Measurements from ENCODE around the gene GAB2.

The GAB2 gene

DNA sequence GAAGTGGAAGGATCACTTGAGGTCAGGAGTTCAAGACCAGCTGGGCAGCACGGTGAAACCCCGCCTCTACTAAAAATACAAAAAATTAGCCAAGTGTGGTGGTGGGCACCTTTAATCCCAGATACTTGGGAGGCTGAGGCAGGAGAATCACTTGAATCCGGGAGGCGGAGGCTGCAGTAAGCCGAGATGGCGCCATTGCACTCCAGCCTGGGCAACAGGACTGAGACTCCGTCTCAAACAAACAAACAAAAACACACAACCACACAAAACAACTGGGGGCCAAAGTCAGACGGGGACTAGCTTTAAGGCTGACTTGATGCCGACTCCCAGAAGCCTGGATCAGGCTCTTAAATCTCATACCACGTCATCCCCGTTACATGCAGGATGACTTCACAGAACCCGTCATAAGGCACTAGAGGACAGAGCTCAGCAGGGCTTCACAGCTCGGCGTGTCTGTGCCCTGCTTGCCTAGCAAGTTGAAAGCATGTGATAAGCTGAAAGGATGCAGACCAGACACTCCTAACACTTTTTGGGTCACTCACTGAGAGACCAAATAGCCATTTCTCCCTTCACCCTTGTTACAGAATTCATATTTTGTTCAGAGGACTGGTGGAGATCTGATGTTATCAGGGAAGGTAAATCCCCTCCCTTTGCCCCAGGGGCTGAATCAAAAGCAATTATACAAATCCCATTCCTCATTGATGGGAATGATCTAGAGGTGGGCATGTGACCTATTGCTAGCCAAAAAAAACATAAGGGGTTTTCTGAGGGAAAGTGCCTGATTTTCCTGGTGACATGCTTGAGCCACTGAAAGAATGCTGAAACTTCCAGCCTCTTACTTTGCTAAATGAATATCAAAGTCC lies 65.4 kb downstream of the GAB2 start:
- Histone ChIP-seq H3K36me3 (ENCODE audit: insufficient read depth, low read length) (no peaks in the 10 kb centered on the region), H3K4me3 (ENCODE audit: low read depth, low read length, poor library complexity, severe bottlenecking) (no peak overlapping the region), H3K4me2 (ENCODE audit: low read length) (no peak overlapping the region), H3K27ac (ENCODE audit: low read depth, low read length, poor library complexity, severe bottlenecking) (no peak overlapping the region), H3K4me1 (ENCODE audit: insufficient read depth, low read length, severe bottlenecking) (peaks cover 6% of the 10 kb centered on the region), H3K27me3 (ENCODE audit: insufficient read depth, low read length) (no peaks in the 10 kb centered on the region), H3K9me2 (ENCODE audit: low read depth, low read length) (no peaks in the 10 kb centered on the region), H3K9ac (ENCODE audit: low read length) (no peak overlapping the region), H3F3A (ENCODE audit: insufficient read depth, low read length) (no peaks in the 10 kb centered on the region), H4K20me1 (ENCODE audit: insufficient read depth, low read length) (no peaks in the 10 kb centered on the region), H2AFZ (ENCODE audit: low read length) (no peak overlapping the region), H3K79me2 (ENCODE audit: insufficient read depth, low read length) (no peaks in the 10 kb centered on the region), H3K9me3 (ENCODE audit: low read length) (no peaks in the 10 kb centered on the region)
- TF ChIP-seq, protein P1, sequence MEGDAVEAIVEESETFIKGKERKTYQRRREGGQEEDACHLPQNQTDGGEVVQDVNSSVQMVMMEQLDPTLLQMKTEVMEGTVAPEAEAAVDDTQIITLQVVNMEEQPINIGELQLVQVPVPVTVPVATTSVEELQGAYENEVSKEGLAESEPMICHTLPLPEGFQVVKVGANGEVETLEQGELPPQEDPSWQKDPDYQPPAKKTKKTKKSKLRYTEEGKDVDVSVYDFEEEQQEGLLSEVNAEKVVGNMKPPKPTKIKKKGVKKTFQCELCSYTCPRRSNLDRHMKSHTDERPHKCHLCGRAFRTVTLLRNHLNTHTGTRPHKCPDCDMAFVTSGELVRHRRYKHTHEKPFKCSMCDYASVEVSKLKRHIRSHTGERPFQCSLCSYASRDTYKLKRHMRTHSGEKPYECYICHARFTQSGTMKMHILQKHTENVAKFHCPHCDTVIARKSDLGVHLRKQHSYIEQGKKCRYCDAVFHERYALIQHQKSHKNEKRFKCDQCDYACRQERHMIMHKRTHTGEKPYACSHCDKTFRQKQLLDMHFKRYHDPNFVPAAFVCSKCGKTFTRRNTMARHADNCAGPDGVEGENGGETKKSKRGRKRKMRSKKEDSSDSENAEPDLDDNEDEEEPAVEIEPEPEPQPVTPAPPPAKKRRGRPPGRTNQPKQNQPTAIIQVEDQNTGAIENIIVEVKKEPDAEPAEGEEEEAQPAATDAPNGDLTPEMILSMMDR (IDR thresholded peaks at IDR 0.05; ENCODE audit: low read length): no peak
- TF ChIP-seq EZH2 (IDR thresholded peaks at IDR 0.05; ENCODE audit: borderline replicate concordance, low read length): no peak

DNA sequence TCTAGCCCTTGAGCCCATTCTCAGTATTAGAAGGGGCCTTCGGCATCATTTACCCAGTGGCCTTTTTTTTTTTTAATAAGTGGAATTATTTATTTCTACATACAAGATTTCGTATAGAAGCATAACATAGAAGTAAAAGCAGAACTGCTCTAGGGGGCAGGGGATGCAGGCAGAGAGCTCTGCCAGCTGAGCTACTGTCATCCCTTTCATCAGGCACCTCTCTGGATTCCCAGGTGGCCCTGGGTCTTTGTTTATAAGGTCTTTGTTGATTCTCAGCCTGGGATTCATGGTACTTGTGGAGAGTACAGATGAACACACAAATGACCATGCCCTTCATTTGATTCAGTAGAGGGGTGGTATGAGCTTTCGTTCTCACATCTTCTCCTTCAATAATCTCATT lies 66.4 kb downstream of the GAB2 start:
- Histone ChIP-seq H3K27ac (ENCODE audit: low read depth, low read length, poor library complexity, severe bottlenecking) (no peak overlapping the region), H3K36me3 (ENCODE audit: insufficient read depth, low read length) (no peaks in the 10 kb centered on the region), H3K9ac (ENCODE audit: low read length) (no peak overlapping the region), H3K4me2 (ENCODE audit: low read length) (no peak overlapping the region), H4K20me1 (ENCODE audit: insufficient read depth, low read length) (no peaks in the 10 kb centered on the region), H3K27me3 (ENCODE audit: insufficient read depth, low read length) (no peaks in the 10 kb centered on the region), H3F3A (ENCODE audit: insufficient read depth, low read length) (no peaks in the 10 kb centered on the region), H3K9me2 (ENCODE audit: low read depth, low read length) (no peaks in the 10 kb centered on the region), H2AFZ (ENCODE audit: low read length) (no peak overlapping the region), H3K4me3 (ENCODE audit: low read depth, low read length, poor library complexity, severe bottlenecking) (no peak overlapping the region), H3K79me2 (ENCODE audit: insufficient read depth, low read length) (no peaks in the 10 kb centered on the region), H3K4me1 (ENCODE audit: insufficient read depth, low read length, severe bottlenecking) (peaks cover 6% of the 10 kb centered on the region), H3K9me3 (ENCODE audit: low read length) (no peaks in the 10 kb centered on the region)
- TF ChIP-seq EZH2 (IDR thresholded peaks at IDR 0.05; ENCODE audit: borderline replicate concordance, low read length): no peak
- TF ChIP-seq, protein P1 (IDR thresholded peaks at IDR 0.05; ENCODE audit: low read length): no peak

DNA sequence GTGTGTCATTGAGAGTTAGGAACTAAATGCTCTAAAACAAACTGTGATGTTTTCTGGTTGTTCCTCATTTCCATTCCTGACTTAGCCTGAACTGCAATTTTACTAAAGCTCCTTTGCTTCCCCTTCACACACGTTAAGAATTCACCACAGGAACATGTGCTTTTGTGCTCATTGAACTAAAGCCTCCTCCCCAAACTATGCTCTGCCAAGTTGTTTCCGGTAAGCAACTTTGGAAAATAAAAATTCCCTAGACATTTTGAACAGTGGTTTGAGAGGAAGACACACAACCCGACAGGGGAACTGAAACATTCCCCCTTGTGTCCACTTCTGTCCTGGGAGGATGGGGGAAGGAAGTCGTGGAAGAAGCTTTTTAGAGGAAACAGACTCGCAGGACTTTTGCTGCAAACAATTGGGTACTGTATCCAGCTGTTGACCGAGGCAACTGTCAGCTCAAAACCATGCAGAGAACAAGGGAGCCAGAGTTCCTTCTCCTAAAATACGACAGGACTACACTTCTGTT lies 66.9 kb downstream of the GAB2 start:
- no peak overlapping the region for H3K4me2 ChIP-seq (ENCODE audit: low read length)
- H3K27me3 ChIP-seq (ENCODE audit: insufficient read depth, low read length): no peaks in the 10 kb centered on the region
- no peak overlapping the region for H2AFZ ChIP-seq (ENCODE audit: low read length)
- no peaks in the 10 kb centered on the region for H3K9me3 ChIP-seq (ENCODE audit: low read length)
- H3K36me3 ChIP-seq (ENCODE audit: insufficient read depth, low read length): no peaks in the 10 kb centered on the region
- no peak overlapping the region for H3K9ac ChIP-seq (ENCODE audit: low read length)
- H4K20me1 ChIP-seq (ENCODE audit: insufficient read depth, low read length): no peaks in the 10 kb centered on the region
- no peaks in the 10 kb centered on the region for H3K79me2 ChIP-seq (ENCODE audit: insufficient read depth, low read length)
- no peak for TF ChIP-seq EZH2 (IDR thresholded peaks at IDR 0.05; ENCODE audit: borderline replicate concordance, low read length)
- TF ChIP-seq, protein P1 (IDR thresholded peaks at IDR 0.05; ENCODE audit: low read length): no peak
- H3K4me1 ChIP-seq (ENCODE audit: insufficient read depth, low read length, severe bottlenecking): peaks cover 6% of the 10 kb centered on the region
- no peaks in the 10 kb centered on the region for H3F3A ChIP-seq (ENCODE audit: insufficient read depth, low read length)
- H3K27ac ChIP-seq (ENCODE audit: low read depth, low read length, poor library complexity, severe bottlenecking): no peak overlapping the region
- no peak overlapping the region for H3K4me3 ChIP-seq (ENCODE audit: low read depth, low read length, poor library complexity, severe bottlenecking)
- no peaks in the 10 kb centered on the region for H3K9me2 ChIP-seq (ENCODE audit: low read depth, low read length)
